PC-3 (cell line): ENCODE measurements around the gene TUBA3C. TPM values are rescaled to one million over a fixed set of nuclear protein-coding genes. Genes with fewer than 3 reads are reported as not detected.

Experiments used
- ATAC-seq: fragments of 200-7000 bp; cut with Tn5 transposase; 2 replicates; pipeline ENCODE4 v1.9.1; 2020; ENCODE audit warnings: mild to moderate bottlenecking, moderate library complexity
- BruUV-seq: library from RNA; stranded (reverse); fragments of 400-500 nt; replicated peaks from 2 replicates; lab custom pipeline; 2021; lab: Mats Ljungman, UMichigan
- CTCF ChIA-PET: fragments of 300-600 bp; sonication (Branson Sonifier 250); formaldehyde crosslinking; loops from one replicate; lab custom pipeline; 2022; ENCODE audit warnings: antibody characterized with exemption; lab: Charles Lee
- POLR2A ChIA-PET: fragments of 300-600 bp; sonication (Branson Sonifier 250); formaldehyde crosslinking; loops from one replicate; lab custom pipeline; 2022; ENCODE audit warnings: antibody characterized with exemption; ENCODE audit not compliant: unreplicated experiment; lab: Charles Lee
- DNase-seq: peaks from one replicate; pipeline ENCODE4 v3.0.0-alpha.2; 2015
- H2AFZ ChIP-seq: fragments of 300-600 bp; sonication (generic); 2 replicates; pipeline ENCODE4 v1.6.0; 2016; ENCODE audit warnings: antibody characterized with exemption, low read length
- H3F3A ChIP-seq: fragments of 300-600 bp; sonication (generic); one replicate; pipeline ENCODE4 v1.6.0; 2017; ENCODE audit warnings: antibody characterized with exemption, low read length, control low read depth, mild to moderate bottlenecking; ENCODE audit not compliant: unreplicated experiment
- H3K27ac ChIP-seq: fragments of 300-600 bp; sonication (generic); 2 replicates; pipeline ENCODE4 v1.5.1; 2016; ENCODE audit warnings: mild to moderate bottlenecking, low read length
- H3K27me3 ChIP-seq: fragments of 300-600 bp; sonication (generic); 2 replicates; pipeline ENCODE4 v1.6.1; 2016; ENCODE audit warnings: low read length, mixed read lengths
- H3K36me3 ChIP-seq: fragments of 300-600 bp; sonication (generic); 2 replicates; pipeline ENCODE4 v1.6.1; 2016; ENCODE audit warnings: low read depth, mixed run types, low read length, mixed read lengths
- H3K4me1 ChIP-seq: fragments of 300-600 bp; sonication (generic); 2 replicates; pipeline ENCODE4 v1.5.1; 2016; ENCODE audit warnings: low read length; ENCODE audit not compliant: insufficient read depth
- H3K4me2 ChIP-seq: fragments of 300-600 bp; sonication (generic); 2 replicates; pipeline ENCODE4 v1.6.0; 2016; ENCODE audit warnings: low read length
- H3K4me3 ChIP-seq: fragments of 300-600 bp; sonication (generic); 2 replicates; pipeline ENCODE4 v1.5.1; 2016; ENCODE audit warnings: mild to moderate bottlenecking, low read length, mixed read lengths
- H3K79me2 ChIP-seq: fragments of 300-600 bp; sonication (generic); 2 replicates; pipeline ENCODE4 v1.6.1; 2017; ENCODE audit warnings: low read length, mixed read lengths
- H3K9ac ChIP-seq: fragments of 300-600 bp; sonication (generic); 2 replicates; pipeline ENCODE4 v1.6.0; 2016; ENCODE audit warnings: mild to moderate bottlenecking, low read length
- H3K9me2 ChIP-seq: fragments of 300-600 bp; sonication (generic); replicated peaks from 2 replicates; pipeline ENCODE4 v1.6.1; 2016; ENCODE audit warnings: mixed run types, low read length, mixed read lengths
- H3K9me3 ChIP-seq: fragments of 300-600 bp; sonication (generic); 2 replicates; pipeline ENCODE4 v1.6.1; 2016; ENCODE audit warnings: low read length, mixed read lengths
- H4K20me1 ChIP-seq: fragments of 300-600 bp; sonication (generic); 2 replicates; pipeline ENCODE4 v1.6.1; 2016; ENCODE audit warnings: low read length, mixed read lengths
- EZH2 ChIP-seq: fragments of 300-600 bp; sonication (generic); IDR thresholded peaks from one replicate; pipeline ENCODE4 v1.6.1; 2017; ENCODE audit warnings: antibody characterized with exemption, mild to moderate bottlenecking, low read length; ENCODE audit not compliant: unreplicated experiment
- EZH2phosphoT487 ChIP-seq: fragments of 300-600 bp; sonication (generic); IDR thresholded peaks from 2 replicates; pipeline ENCODE4 v1.6.1; 2018; ENCODE audit warnings: mild to moderate bottlenecking, antibody characterized with exemption, low read length, borderline replicate concordance
- intact Hi-C: fragments of 100-400 bp; cut with micrococcal nuclease; formaldehyde crosslinking; loops from 2 replicates; pipeline ENCODE4 v1.9.0; 2023
- total RNA-seq: library from RNA; depleted of rRNA; stranded (reverse); fragments of >200 nt; gene quantifications from 2 replicates; pipeline ENCODE4 v1.2.3, GENCODE V29; 2014
- TF ChIP-seq, protein P1 (sequence below): fragments of 300-600 bp; sonication (generic); conservative IDR thresholded peaks from 2 replicates; pipeline ENCODE4 v1.5.1; 2017; ENCODE audit warnings: antibody characterized with exemption, low read depth, mild to moderate bottlenecking, low read length

TUBA3C gene
- total RNA-seq, 1 experiment from 2014 or later, result not detected

DNA sequence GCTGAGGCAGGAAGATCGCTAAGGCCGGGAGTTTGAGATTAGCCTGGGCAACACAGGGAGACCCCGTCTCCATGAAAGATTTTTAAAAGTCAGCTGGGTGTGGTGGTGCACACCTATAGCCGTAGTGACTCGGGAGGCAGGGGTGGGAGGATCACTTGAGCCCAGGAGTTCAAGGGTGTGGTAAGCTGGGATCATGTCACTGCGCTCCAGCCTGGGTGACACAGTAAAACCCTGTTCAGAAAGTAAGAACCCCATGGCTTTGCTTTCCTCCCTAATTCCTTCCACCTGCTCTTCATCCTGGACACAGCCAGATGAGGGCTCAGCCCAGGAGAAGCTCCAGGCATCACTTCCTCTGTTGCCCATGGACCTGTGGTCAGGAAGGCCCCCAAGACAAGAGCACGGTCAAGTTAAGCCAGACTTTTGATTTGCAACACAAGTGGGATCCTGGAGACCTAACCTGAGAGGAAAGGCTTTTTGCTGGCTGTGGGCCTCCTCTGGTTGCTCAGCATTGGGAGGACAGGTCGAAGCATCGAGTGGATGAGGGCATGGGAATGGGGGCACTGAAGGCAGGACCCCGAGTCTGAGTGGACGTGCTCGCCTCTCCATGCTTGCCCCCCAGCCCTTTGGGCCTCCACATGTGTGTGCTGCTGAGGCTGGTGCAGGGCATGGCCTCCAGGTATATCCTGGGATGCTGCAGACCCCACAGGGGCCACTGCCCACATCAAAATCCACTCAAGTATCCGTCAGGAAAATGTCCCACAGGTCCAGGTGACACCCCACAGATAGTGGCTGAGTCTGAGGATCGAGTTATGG is 25.4 kb downstream of the TUBA3C start:
- Histone ChIP-seq H3K36me3 (no peaks in the 10 kb centered on the region), H3K79me2 (no peaks in the 10 kb centered on the region), H4K20me1 (no peaks in the 10 kb centered on the region), H3F3A (no peaks in the 10 kb centered on the region), H3K4me3 (no peak overlapping the region), H3K4me2 (no peak overlapping the region), H3K9ac (no peak overlapping the region), H3K9me3 (0 out of 2 replicates have a peak, but pooled peaks cover 8% of the 10 kb centered on the region), H3K27me3 (no peaks in the 10 kb centered on the region), H3K27ac (no peak overlapping the region), H2AFZ (no peak overlapping the region), H3K9me2 (no peaks in the 10 kb centered on the region), H3K4me1 (no peaks in the 10 kb centered on the region)
- CTCF ChIA-PET, result no interaction called here
- no TSS peak for BruUV-seq
- ATAC-seq (no peak), DNase-seq (no peak)
- POLR2A ChIA-PET, result no interaction called here
- intact Hi-C loops, result no loop called here
- TF ChIP-seq EZH2 (no peak), EZH2phosphoT487 (no peak)
- TF ChIP-seq, protein P1, sequence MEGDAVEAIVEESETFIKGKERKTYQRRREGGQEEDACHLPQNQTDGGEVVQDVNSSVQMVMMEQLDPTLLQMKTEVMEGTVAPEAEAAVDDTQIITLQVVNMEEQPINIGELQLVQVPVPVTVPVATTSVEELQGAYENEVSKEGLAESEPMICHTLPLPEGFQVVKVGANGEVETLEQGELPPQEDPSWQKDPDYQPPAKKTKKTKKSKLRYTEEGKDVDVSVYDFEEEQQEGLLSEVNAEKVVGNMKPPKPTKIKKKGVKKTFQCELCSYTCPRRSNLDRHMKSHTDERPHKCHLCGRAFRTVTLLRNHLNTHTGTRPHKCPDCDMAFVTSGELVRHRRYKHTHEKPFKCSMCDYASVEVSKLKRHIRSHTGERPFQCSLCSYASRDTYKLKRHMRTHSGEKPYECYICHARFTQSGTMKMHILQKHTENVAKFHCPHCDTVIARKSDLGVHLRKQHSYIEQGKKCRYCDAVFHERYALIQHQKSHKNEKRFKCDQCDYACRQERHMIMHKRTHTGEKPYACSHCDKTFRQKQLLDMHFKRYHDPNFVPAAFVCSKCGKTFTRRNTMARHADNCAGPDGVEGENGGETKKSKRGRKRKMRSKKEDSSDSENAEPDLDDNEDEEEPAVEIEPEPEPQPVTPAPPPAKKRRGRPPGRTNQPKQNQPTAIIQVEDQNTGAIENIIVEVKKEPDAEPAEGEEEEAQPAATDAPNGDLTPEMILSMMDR, result no peak

- Histone ChIP-seq H3K4me2 (no peak overlapping the region), H3F3A (no peaks in the 10 kb centered on the region), H3K9me2 (no peaks in the 10 kb centered on the region), H3K27me3 (no peaks in the 10 kb centered on the region), H3K36me3 (no peaks in the 10 kb centered on the region), H3K4me1 (no peaks in the 10 kb centered on the region), H3K27ac (no peak overlapping the region), H3K9me3 (0 out of 2 replicates have a peak, but pooled peaks cover 8% of the 10 kb centered on the region), H3K4me3 (no peak overlapping the region), H4K20me1 (no peaks in the 10 kb centered on the region), H3K9ac (no peak overlapping the region), H3K79me2 (no peaks in the 10 kb centered on the region), H2AFZ (no peak overlapping the region)
- POLR2A ChIA-PET, result no interaction called here
- BruUV-seq, result no TSS peak
- TF ChIP-seq, protein P1, result no peak
- no peak for TF ChIP-seq EZH2phosphoT487
- TF ChIP-seq EZH2, result no peak
- CTCF ChIA-PET, result no interaction called here
- DNase-seq, result no peak
- intact Hi-C loops, result no loop called here
- ATAC-seq, result no peak
Observed at GRCh38 chr13:19155321-19155861, 26.2 kb downstream of the TUBA3C start.

GRCh38 chr13:19154843-19155242 is 26.8 kb downstream of the TUBA3C start:
- intact Hi-C loops, result no loop called here
- Histone ChIP-seq H3K4me3 (no peak overlapping the region), H3K79me2 (no peaks in the 10 kb centered on the region), H2AFZ (no peak overlapping the region), H3K36me3 (no peaks in the 10 kb centered on the region), H3K27me3 (no peaks in the 10 kb centered on the region), H3K4me2 (no peak overlapping the region), H3K9me3 (peaks cover 8% of the 10 kb centered on the region; the same call in 1 of the 2 replicates), H4K20me1 (no peaks in the 10 kb centered on the region), H3K27ac (no peak overlapping the region), H3F3A (no peaks in the 10 kb centered on the region), H3K4me1 (no peaks in the 10 kb centered on the region), H3K9ac (no peak overlapping the region), H3K9me2 (no peaks in the 10 kb centered on the region)
- CTCF ChIA-PET, result no interaction called here
- ATAC-seq, result no peak
- TF ChIP-seq, protein P1, result no peak
- TF ChIP-seq EZH2phosphoT487, result no peak
- TF ChIP-seq EZH2, result no peak
- POLR2A ChIA-PET, result no interaction called here
- DNase-seq, result no peak
- no TSS peak for BruUV-seq
